Kidney capillary endothelial cell (primary cell): Measurements from ENCODE around the gene ADGRF3.
"Not testable (repeated sequence)": the region's sequence is repeated elsewhere in the genome, so short reads cannot be mapped to it uniquely, and the experiment has no call there.

Source experiments
- DNase-seq: peaks from one replicate; pipeline ENCODE4 v3.0.0-alpha.2; 2018; ENCODE audit warnings: low spot score

The ADGRF3 gene

DNA sequence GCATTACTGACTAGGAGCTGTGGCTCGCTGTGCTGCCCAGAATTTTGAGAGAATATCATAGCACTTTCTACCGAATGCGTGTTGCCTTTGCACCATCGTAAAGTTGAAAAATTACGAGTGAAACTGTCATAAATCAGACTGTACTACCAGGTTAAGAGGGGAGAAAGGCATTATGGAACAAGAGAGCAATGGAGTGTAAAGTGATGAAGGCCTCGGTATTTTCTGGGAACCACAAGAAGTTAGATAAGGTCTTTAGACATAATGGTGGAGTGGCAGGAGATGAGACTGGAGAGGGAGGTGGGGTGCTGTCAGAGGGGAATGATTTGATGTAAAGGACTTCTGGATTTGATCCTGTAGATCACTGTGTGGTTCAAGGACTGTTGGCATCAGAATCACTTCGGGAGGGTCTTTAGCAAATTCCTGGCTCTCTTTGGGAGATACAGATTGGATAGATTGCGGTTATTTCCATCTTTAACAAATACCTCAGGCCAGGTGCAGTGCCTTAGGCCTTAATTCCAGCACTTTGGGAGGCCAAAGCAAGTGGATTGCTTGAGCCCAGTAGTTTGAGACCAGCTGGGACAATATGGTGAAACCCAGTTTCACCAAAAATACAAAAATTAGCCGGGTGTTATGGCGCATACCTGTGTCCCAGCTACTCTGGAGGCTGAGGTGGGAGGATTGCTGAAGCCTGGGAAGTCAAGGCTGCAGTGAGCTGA, 4.9 kb upstream of the ADGRF3 start:
- DNase-seq: no peak

DNA sequence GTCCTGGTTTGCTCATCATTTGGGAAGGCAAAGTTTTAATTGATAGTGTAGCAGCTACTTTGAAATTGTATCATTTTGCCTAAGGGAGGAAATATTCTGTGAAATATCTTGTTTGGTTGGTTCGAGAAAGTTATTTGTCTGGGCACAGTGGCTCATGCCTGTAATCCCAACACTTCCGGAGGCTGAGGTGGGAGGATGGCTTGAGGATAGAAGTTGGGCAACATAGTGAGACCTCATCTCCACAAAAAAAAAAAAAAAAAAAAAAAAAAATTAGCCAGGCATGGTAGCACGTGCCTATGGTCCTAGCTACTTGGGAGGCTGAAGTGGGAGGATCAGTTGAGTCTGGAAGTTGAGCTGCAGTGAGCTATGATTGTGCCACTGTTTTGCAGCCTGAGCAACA, 3.1 kb upstream of the ADGRF3 start:
- no peak for DNase-seq

DNA sequence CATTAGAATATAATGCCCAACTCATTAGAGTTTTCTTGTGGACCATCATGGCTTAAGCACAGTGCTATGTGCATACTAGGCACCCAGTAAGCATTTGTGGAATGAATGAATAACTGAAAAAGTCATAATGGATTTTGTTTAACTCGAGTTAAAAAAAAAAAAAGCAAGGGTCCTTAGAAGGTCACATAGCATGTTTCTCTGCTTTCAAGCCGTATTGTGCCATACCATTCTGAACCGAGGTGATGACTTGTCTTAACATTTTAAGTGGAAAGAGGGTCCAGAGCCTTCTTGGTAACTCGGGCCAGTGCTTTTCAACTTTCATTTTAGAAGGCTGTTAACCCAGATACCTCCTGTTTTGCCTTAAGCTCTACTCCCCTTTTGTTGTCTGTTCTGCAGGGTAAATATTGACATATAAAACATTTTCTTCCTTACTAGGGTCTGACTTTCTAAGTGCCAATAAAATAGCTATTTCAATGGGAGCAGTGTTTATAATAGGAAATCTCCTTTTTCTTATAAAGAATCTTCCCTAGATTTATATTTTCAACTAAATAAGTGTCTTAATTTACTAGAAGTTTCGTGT, 787 bp upstream of the ADGRF3 start:
- no peak for DNase-seq

DNA sequence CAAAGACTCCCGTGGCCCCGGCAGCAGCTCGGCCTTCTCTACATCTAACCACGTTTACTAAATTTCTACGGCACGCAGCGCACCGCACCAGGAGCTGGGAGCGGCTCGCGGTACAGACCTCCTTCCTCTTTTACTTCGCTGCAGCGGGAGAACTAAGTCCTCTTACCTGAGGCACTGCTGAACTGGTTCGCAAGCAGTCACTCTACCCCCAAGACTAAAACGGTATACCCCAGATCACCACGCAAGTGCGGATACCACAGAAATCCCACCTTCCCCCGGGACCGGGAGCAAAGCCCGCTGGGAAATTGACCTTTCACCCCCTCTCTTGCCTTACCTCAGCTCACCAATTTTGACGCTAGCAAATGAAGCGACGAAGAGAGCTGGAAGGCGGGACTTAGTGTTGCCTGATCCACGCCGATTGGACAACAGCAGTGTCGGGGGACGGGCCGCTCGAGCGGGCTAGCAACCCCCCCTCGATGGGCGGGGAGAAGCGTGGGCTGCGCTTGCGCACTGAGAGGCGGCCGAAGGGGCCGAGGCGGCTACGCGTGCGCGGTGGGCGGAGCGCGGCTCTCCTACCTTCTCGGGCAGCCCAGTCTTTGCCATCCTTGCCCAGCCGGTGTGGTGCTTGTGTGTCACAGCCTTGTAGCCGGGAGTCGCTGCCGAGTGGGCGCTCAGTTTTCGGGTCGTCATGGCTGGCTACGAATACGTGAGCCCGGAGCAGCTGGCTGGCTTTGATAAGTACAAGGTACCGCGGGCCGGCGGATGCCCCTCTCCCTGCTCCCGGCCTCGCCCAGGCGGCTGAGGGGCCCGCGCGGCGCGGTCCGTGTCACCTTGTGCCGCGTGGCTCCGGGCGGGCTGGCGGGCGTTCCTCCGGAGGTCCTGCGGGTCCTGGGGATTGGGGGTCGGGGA, 790 bp downstream of the ADGRF3 start, which contains the start of gene SELENOI:
SELENOI (plus strand) TSS at position 599 of the 909 bp plus-strand sequence; CDS start at position 689, 90 bp downstream.
- DNase-seq: peak; percentile 98

DNA sequence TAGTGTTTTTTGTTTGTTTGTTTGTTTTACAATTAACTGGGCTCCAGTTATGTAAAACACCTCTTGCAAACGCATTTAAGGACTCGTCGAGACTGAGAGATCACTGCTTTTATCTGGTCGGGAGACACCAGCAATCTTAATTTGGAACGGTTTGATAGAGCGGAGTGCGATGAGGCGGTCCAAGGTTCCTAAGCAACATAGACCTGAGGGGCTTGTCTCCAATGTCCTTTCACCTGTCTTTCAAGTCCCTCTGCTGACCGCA, 1.4 kb downstream of the ADGRF3 start:
- no peak for DNase-seq

DNA sequence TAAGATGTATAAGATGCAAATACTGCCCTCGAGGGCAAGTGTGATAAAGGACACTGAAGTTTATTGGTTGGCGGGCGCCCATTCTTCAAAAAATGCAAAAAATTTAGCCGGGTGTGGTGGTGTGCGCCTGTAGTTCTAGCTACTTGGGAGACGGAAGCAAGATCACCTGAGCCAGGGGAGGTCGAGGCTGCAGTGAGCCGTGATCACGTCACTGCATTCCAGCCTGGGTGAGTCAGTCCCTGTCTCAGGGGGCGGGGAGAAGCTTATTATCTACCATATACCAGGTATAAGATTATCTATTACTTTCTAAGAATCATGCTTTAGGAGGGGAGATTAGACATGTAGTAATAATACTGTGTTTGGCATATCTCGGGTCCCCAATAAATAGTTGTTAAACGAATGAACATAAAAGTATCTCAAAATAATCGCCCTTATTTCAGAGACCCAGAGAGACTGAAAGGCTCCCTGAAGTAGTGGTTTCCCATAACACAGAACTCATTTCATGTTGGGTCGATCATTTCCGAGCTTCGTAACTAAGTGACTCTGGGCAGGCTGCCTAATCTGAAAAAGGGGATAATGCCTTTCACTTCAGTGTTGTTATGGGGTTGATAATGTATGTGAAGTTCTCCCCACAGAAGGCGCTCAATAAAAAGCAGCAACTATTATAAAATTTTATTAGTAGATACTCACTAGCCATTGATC, 1.9 kb downstream of the ADGRF3 start:
- peak; percentile 12 for DNase-seq

DNA sequence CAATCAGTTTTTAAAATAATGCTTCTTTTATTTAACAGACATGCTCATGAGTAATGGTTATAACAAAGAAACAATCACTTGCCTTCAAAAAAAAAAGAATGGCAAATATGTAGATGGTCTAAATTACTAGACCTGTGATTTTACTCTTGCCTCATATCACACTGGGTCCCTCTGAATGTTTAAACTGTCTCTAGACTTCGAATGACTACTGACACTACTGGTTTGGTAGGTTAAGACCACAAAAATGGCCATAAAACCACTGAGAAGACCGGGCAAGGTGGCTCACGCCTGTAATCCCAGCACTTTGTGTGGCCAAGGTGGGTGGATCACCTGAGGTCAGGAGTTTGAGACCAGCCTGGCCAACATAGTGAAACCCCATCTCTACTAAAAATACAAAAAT, 5.8 kb downstream of the ADGRF3 start:
- DNase-seq: no peak

DNA sequence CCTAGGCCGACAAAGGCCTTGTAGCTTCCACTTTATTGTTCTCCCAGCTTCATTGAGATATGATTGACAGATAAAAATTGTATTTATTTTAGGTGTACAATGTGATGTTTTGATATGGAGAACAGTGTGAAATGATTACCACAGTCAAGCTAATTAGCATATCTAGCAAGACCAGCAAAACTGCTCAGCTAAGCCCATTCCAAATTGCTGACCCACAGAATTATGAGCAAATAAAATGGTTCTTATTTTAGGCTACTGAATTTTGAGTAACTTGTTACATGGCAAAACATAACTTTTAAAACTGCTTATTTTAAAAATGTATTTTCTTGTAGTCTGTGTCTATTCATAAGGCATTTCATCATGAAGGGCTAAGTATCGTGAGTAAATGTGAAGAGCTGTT, 9.3 kb downstream of the ADGRF3 start:
- no peak for DNase-seq

DNA sequence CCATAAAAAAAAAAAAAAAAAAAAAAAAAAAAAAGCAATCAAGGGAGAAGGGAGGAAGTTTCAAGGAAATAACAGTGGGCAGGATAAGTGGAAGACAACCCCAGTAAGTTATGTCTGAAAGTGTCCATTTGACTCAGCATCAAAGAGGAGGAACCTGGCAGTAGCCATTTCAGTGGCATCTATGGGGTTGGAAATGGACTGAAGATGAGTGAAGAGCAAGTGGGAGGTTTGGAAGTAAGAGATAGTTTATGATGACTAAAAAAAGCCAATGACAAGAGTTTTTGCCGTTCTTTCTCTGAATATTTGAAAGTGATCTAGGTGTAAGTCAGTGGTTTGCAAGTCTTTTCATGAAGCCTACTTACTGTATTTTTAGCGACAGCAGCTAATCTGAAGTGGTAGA, 9.9 kb downstream of the ADGRF3 start:
- DNase-seq: no peak

DNA sequence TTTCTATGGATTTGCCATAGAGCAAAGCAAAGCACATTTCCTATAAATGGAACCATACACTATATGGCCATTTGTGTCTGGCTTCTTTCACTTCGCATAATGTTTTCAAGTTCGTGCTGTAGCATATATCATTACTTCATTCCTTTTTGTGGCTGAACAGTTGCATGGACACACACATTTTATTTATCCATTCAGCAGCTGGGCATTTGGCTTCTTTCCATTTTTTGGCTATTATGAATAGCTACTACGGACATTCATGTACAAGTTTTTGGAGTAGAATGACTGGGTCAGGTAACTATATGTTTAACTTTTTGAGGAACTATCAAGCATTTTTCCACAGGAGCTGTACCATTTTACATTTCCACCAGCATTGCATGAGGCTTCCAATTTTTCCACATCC, 11.4 kb downstream of the ADGRF3 start:
- no peak for DNase-seq

DNA sequence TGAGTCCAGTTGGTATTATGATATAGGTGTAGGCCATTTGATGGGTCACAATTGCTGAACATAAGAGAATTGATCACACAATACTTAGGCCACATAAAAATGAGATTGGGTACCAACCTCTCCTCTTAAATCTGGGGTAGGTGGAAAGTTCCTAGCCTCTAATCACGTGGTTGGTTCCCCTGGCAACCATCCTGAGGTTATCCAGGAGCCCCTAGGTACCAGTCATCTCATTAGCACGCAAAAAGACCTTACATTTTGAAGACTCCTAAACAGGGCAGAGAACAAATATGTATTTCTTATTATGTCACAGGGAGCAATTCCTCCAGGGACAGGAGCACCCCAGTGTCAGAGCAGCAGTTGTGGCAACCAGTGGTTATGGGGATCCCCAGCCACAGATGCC, 13.3 kb downstream of the ADGRF3 start:
- no peak for DNase-seq

DNA sequence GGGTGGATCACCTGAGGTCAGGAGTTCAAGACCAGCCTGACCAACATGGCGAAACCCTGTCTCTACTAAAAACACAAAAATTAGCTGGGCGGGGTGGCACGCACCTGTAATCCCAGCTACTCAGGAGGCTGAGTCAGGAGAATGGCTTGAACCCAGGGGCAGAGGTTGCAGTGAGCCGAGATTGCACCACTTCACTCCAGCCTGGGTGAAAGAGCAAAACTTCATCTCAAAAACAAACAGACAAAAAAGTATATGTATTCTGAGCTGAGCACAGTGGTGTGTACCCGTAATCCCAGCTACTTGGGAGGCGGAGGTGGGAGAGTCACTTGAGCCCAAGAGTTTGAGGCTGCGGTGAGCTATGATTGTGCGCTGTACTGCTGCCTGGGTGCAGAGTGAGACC, 15.3 kb downstream of the ADGRF3 start:
- not testable (repeated sequence) for DNase-seq

DNA sequence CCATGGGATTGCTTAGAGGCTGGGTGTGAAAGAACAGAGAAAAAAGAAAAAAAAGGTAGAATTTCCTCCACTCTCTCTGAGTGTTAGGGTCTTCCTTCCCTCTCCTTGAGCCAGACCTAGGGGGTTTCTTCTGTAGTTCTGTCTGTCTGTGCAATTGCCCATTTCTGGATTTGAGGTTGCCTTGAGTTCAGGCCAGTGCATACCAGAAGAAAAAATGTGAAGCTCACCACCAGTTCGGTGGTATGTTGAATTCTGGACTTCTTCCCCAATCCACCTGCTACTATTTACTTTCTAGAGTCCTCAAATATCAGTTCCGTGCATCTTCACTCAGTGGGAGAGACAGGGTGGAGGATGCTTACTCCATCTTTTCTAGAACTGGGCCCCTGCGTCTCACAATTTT, 16.0 kb downstream of the ADGRF3 start:
- no peak for DNase-seq

DNA sequence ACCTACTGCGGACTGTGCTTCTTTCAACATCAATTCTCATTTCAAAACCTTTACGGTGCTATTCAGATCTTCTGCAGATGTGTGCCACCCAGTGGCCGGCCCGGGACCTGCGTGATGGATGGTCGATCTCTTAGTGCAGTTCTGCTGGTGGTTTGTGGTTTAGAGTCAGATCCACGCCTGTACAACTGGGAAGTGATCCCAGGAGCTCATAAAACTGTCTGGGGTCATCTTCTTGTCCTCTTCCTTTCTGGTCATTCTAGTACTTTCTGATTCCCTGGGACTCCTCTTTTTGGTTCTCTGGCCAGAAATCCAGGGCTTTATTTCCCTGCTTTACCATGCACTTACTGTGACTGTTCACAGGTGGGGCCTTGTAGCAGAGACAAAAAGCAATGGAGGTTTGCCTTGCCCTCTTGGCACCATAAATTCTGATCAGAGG, 16.5 kb downstream of the ADGRF3 start:
- peak; percentile 58 for DNase-seq

DNA sequence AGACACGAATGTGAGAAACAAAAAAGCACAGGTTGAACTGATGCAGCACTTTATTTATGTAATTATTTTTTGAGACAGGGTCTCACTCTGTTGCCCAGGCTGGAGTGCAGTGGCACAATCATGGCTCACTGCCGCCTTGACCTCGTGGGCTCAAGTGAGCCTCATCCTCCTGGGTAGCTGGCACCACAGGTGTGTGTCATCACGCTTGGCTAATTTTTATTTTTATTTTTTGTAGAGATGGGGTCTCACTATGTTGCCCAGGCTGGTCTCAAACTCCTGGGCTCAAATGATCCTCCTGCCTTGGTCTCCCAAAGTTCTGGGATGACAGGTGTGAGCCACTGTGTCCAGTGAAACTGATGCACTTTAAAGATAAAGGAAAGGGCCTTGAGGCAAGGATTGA, 17.5 kb downstream of the ADGRF3 start:
- not testable (repeated sequence) for DNase-seq

DNA sequence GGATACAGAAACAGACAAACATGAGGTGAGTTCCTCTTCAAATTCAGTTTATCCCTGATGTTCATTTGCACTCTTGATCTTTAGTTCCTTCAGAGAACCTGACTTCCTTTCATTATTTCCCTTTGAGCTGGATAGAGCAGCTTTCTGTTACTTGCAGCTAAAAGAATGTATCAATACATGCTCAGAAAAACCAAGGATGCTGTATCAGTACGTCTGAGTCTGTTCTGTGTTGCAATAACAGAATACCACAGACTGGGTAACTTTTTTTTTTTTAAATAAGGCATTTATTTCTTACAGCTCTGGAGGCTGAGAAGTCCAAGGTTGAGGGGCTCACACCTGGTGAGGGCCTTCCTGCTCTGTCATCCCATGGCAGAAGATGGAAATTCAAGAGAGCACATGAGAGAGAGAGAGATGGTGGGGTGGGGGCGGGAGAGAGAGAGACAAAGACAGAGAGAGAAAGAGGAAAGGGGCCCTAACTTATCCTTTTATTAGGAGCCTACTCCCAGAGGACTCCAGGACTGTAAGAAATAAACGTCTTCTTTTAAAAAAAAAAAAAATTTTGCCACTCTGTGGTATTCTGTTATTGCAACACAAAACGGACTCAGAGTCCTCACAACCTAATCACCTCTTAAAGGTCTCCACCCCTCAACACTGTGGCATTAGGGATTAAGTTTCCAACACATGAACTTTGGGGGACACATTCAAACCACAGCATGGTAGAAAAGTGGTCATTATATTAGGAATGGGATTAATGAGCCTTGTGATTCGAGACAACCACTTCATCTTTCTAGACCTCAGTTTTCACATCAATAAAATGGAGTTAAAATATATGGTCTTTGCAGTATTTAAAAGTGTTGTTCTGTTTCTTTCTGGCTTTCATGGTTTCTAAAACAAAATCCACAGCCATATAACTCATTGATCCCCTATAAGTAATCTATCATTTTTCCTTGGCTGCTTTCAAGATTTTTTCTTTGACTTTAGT, 19.0 kb downstream of the ADGRF3 start:
- DNase-seq: no peak

DNA sequence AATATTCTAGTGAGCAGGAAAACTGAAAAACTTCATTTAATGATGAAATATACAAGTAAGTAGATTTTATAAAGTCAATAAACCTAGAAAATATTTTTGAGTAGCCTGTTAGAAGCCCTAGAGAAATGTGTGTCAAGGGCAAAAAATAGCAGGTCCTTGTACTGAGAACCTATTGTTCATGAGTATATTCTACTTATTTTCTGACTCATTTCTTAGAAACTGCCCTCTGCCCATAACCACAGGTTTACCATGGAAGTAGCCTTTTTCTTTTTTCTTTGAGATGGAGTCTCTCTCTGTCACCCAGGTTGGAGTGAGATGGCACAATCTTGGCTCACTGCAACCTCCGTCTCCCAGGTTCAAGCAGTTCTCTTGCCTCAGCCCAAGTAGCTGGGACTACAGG, 20.1 kb downstream of the ADGRF3 start:
- DNase-seq: no peak

DNA sequence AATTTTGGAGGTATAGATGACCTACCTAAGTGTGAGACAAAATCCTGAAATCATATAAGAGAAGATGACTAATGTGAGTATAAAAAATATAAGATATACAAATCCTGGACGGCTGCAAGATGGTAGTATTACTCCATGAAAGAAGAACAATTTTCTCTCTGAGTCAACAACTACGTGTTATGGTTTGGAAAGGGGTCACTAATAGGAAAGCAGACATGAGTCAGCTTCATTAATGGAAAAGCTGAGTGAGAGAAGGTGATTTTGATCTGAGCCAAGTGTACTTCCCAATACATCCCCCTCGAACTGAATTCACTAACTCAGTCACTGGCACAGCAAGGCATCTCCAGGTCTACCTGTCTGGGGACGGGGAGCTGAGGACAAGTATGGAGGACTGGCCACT, 20.7 kb downstream of the ADGRF3 start:
- no peak for DNase-seq

DNA sequence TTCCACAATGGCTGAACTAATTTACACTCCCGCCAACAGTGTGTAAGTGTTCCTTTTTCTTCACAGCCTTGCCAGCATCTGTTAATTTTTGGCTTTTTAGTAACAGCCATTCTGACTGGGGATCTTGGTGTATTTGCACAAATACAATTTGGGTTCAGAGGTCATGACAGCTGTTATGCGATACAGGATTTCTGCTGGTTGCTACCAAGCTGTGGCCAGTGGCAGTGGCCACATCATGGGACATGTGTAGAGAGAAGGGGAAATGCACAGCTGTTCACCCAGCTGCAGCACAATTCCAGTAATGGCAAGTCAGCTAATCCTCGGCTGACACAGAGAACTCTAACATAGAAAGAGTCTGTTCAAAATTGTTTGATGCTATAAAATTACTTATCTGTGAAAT, 21.7 kb downstream of the ADGRF3 start:
- DNase-seq: no peak

DNA sequence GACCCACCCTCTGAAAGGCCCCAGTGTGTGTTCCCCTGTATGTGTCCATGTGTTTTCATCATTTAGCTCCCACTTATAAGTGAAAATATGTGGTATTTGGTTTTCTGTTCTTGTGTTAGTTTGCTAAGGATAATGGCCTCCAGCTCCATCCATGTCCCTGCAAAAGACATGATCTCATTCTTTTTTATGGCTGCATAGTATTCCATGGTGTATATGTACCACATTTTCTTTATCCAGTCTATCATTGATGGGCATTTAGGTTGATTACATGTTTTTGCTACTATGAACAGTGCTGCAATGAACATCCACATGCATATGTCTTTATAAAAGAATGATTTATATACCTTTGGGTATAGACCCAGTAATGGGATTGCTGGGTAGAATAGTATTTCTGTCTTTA, 22.1 kb downstream of the ADGRF3 start:
- DNase-seq: not testable (repeated sequence)

DNA sequence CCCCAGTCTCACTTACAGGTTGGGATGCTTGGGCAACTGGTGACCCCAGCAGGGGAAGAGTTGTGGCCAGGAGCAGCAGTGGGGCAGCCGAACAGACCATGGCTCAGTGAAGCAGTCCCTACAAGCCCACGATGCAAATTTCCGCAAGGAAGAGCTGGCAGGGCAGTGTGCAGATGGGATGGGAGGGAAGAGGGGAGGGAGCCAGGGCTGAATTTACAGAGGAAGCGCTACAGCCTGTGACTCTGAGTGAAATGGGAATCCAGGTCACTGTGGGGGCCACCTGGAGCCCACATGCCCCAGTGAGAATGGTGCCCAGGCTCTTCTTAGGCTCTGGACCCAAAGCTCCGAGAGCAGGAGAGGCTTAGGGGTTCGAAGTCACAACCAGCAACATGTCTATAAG, 27.6 kb downstream of the ADGRF3 start:
- no peak for DNase-seq
